ENCODE results near the gene RBM15B.

DNA sequence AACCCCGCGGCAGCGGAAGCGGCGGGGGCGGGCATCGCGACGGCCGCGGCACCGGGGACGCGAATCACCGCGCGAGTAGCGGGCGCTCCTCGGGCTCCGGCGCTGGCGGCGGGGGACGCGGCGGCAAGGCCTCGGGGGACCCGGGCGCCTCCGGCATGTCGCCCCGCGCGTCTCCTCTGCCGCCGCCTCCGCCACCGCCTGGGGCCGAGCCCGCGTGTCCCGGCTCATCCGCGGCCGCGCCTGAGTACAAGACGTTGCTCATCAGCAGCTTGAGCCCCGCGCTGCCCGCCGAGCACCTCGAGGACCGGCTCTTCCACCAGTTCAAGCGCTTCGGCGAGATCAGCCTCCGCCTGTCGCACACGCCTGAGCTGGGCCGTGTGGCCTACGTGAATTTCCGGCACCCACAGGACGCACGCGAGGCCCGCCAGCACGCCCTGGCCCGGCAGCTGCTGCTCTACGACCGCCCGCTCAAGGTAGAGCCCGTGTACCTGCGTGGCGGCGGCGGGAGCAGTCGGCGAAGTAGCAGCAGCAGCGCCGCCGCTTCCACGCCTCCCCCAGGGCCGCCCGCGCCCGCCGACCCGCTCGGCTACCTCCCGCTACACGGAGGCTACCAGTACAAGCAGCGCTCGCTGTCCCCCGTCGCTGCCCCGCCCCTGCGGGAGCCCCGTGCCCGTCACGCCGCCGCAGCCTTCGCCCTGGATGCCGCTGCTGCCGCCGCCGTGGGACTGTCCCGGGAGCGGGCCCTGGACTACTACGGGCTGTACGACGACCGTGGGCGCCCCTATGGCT is 675 bp downstream of the RBM15B start:
- TF ChIP-seq, protein P1, sequence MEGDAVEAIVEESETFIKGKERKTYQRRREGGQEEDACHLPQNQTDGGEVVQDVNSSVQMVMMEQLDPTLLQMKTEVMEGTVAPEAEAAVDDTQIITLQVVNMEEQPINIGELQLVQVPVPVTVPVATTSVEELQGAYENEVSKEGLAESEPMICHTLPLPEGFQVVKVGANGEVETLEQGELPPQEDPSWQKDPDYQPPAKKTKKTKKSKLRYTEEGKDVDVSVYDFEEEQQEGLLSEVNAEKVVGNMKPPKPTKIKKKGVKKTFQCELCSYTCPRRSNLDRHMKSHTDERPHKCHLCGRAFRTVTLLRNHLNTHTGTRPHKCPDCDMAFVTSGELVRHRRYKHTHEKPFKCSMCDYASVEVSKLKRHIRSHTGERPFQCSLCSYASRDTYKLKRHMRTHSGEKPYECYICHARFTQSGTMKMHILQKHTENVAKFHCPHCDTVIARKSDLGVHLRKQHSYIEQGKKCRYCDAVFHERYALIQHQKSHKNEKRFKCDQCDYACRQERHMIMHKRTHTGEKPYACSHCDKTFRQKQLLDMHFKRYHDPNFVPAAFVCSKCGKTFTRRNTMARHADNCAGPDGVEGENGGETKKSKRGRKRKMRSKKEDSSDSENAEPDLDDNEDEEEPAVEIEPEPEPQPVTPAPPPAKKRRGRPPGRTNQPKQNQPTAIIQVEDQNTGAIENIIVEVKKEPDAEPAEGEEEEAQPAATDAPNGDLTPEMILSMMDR (IDR thresholded peaks at IDR 0.05) = no peak
- TF ChIP-seq POLR2AphosphoS5 (IDR thresholded peaks at IDR 0.05) (no peak), POLR2A (IDR thresholded peaks at IDR 0.05) (no peak), EP300 (IDR thresholded peaks at IDR 0.05) (no peak)

All from stomach (tissue), 4 donors.